Keratinocyte (primary cell): ENCODE results near the gene TACR2.

Source experiments
- CTCF ChIP-seq, 3 experiments: IDR thresholded peaks in 1 of 3; conservative IDR thresholded peaks in 1 of 3; optimal IDR thresholded peaks in 1 of 3; 2 replicates in 2 of 3; 3 replicates in 1 of 3; pipeline versions ENCODE3 to v1.5.1; 2011; ENCODE audit warnings: low read length in 3 of 3, mild to moderate bottlenecking in 3 of 3, moderate library complexity in 2 of 3, control low read depth in 1 of 3, inconsistent platforms in 1 of 3; ENCODE audit not compliant: insufficient read depth in 2 of 3; ENCODE audit errors: extremely low read depth in 1 of 3
- EZH2 ChIP-seq: IDR thresholded peaks from one replicate; pipeline ENCODE4 v1.6.1; 2012; ENCODE audit warnings: inconsistent platforms, mild to moderate bottlenecking, low read length, moderate library complexity

DNA sequence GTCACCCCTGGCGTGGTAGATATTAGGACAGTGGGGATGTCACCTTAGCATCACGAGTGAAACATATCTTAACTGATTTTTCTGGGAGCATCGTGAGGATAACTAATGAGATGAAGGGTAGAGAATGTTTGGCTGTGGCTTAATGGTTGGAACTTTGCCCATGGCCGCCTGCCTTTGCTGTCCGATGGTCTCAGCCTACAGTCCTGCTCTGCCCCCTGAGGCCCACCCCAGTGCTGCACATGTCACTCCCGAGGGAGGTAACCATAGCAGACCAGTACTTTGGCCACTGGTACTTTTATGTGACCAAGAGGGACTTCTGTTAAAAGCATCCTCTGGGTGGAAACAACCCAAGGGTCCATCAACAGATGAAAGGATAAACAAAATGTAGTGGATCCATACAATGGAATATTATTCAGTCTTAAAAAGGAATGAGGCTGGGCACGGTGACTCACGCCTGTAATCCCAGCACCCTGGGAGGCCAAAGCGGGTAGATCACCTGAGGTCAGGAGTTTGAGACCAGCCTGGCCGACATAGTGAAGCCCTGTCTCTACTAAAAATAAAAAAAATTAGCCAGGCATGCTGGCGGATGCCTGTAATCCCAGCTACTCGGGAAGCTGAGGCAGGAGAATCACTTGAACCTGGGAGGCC, 58.4 kb downstream of the TACR2 start:
- no peak for TF ChIP-seq CTCF (optimal IDR thresholded peaks at IDR 0.05 in 1 of 3, IDR thresholded peaks at IDR 0.05 in 1 of 3, conservative IDR thresholded peaks at IDR 0.05 in 1 of 3; ENCODE audit: extremely low read depth in 1 of 3, insufficient read depth in 2 of 3, low read length in 3 of 3)
- no peak for TF ChIP-seq EZH2
